Brain pericyte (primary cell): ENCODE measurements around the gene RAPGEF1.
"Not testable (repeated sequence)": the region's sequence is repeated elsewhere in the genome, so short reads cannot be mapped to it uniquely, and the experiment has no call there.

ENCODE experiments used
- DNase-seq: peaks from one replicate; pipeline ENCODE4 v3.0.0-alpha.2; 2012; ENCODE audit warnings: low read depth, low spot score

RAPGEF1 gene

GRCh38 chr9:131566158-131566557 is 173.7 kb downstream of the RAPGEF1 start:
- no peak for DNase-seq

DNA sequence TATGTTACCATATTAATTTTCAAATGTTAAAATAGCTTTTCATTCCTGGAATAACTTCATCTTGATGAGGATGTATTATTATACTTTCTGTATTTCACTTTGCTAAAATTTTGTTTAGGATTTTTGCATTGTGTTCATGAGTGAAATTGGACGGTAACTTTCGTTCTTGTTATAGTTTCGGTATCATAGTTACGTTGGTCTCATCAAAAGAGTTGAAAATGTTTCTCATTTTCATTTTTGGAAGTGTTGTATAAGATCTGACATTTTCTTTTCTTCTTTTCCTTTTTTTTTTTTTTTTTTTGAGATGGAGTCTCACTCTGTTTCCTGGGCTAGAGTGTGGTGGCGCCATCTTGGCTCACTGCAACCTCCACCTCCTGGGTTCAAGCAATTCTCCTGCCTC is 174.5 kb downstream of the RAPGEF1 start:
- no peak for DNase-seq

- DNase-seq = no peak
Measured at GRCh38 chr9:131562032-131562959, 177.6 kb downstream of the RAPGEF1 start.

DNA sequence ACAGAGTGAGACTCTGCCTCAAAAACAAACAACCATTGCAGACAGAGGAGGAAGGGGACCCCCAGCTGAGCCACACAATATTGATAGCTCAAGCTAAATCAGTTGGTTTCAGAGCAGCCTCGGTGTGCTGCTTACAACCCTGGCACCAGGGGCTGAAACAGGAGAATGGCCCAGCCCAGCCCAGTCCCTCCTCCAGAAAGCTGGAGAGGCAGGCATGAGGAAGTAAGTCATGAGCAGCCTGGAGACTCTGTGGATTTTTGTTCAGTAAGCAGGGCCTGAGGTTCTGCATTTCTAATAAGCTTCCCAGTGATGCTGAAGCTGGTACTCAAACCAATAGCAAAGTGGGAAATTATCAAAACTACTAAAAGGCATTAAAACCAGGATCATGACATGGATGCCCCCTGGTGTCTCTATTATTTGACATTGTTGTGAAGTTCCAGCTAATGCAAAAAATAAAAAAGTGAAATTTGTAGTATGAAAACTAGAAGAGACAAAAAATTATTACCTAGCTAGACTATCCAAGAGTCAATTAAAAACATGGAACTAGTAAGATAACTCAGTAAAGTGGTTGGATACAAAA is 180.4 kb downstream of the RAPGEF1 start:
- no peak for DNase-seq

- DNase-seq = no peak
Measured at GRCh38 chr9:131557855-131558548, 181.9 kb downstream of the RAPGEF1 start.

DNA sequence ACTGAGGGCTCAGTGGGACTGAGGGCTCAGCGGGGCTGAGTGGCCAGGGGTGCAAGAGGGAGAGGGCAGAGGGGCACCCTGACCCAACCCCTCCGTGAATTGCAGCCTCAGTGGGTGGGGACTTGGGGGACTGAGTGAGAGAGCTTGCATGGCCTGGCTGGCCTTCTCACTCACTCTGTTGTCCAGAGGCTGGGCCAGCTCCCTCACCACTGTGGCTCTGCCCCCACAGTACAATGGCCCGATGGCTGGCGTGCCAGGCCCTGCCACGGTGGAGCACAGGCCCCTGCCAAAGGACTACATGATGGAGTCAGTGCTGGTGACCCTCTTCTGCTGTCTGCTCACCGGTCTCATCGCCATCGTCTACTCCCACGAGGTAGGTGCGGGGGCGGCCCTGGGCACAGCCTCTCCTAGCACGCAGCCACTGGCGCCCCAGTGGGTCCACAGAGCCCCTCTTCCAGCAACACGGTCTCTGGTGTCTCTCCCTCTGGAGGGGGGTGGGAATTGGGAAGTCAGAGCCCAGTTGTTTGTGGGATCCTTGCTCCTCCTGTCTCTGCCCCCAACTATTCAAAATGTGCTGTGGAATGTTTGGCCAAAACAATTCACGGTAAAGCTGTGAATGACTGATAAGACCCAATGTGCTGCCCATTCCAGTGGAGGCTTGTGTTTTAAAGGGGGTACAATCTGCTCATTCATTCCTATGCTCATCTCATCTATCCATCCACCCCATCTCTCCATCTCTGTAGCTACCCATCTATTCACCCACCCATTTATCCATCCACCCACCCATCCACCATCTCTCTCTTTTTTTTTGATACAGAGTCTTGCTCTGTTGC is 183.8 kb downstream of the RAPGEF1 start:
- no peak for DNase-seq

GRCh38 chr9:131554843-131555351 is 185.0 kb downstream of the RAPGEF1 start:
- no peak for DNase-seq

DNA sequence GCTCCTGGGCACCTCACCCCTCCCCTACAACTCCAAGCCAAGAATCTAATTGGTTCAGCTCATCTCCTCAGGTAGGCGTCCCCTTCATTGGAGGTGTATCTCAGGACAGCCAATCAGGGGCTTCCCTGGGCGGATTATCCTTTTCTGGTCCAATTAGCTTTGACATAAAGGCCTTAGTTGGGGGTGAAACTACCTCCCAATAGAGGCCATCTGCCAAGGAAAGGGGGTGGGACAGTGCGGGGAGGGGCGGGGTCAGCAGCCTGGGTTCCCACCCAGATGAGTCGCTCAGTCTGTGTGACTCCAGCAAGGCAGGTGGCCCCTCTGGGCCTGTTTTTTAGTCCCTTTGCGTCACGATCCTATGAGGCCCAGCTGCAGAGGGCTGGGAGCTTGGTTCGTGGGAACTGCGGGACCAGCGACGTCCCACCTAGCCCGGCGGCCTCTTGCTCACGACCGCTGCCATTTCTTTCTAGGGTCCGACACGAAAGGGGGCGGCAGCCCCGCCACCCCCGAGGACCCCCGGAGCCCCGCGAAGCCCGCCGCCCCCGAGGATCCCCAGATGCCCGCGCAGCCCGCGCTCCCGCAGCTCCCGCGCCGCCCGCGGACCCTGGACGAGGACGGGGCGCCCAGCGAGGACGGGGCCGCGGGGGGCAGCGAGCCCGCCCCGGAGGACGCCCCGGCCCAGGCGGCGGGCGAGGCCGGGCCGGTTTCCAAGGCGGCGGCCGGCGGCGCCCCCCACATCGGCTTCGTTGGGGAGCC is 185.6 kb downstream of the RAPGEF1 start:
- no peak for DNase-seq

GRCh38 chr9:131552030-131552429 is 187.8 kb downstream of the RAPGEF1 start:
- no peak for DNase-seq

DNA sequence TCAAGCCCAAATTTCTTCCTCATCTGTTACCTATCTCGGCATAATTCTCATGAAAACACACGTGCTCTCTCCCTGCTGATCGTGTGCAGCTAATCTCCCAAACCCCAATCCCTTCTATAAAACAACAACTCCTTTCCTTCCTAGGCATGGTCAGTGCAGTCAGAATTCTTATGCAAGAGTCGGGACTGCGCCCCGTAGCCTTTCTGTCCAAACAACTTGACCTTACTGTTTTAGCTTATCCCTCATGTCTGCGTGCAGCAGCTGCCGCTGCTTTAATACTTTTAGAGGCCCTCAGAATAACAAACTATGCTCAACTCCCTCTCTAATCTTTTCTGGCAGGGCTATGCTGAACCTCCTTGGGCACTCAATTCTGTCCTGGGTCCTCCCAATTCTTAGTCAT is 189.4 kb downstream of the RAPGEF1 start:
- not testable (repeated sequence) for DNase-seq

GRCh38 chr9:131549186-131549585 is 190.7 kb downstream of the RAPGEF1 start:
- DNase-seq = not testable (repeated sequence)

DNA sequence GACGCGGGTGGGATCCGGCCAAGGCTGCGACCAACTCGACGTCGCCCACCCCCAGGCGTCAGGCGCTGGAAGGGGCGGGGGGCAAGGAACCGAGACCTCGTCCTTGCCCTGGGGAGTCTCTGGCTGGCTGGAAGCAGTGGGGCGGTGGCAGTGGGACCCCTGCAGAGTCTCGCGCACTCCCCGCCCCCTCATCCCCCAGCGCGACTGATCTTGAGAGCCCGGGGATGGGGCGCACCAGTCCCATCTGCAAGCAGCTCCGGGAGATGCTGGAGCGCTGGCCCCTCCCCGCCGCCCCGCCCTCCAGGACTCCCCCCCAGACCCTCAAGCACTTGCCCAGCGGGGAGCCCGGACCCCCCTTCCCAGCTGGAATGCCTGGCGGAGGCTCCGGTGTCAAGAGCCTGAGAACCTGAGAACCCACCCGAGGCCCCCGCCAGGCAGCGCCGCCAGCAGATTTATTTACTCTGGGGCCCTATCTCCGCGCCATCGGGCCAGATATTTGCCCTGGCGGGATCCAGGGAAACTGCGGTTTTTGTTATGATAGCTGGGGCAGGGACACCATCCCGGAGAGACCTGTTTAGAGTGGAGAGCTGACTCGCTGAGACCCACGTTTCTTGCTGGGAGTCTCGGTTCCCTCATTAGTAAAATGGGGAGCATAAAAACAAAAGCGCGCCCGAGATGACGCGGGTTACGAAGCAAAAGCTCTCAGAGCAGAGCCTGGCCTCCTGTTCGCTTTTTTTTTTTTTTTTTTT is 193.4 kb downstream of the RAPGEF1 start:
- DNase-seq = peak; percentile 24

- DNase-seq = no peak
Measured at GRCh38 chr9:131545786-131546335, 194.0 kb downstream of the RAPGEF1 start.

- DNase-seq = no peak
Measured at GRCh38 chr9:131545003-131545785, 194.7 kb downstream of the RAPGEF1 start, which contains the start of gene PRRT1B. Gene PRRT1B (plus strand): TSS chr9:131545523. CDS start chr9:131545616, 93 bp downstream.

GRCh38 chr9:131543141-131543540 is 196.7 kb downstream of the RAPGEF1 start:
- no peak for DNase-seq

GRCh38 chr9:131539223-131539923 is 200.5 kb downstream of the RAPGEF1 start:
- DNase-seq = no peak

- DNase-seq = no peak
Measured at GRCh38 chr9:131537946-131538345, 201.9 kb downstream of the RAPGEF1 start.

DNA sequence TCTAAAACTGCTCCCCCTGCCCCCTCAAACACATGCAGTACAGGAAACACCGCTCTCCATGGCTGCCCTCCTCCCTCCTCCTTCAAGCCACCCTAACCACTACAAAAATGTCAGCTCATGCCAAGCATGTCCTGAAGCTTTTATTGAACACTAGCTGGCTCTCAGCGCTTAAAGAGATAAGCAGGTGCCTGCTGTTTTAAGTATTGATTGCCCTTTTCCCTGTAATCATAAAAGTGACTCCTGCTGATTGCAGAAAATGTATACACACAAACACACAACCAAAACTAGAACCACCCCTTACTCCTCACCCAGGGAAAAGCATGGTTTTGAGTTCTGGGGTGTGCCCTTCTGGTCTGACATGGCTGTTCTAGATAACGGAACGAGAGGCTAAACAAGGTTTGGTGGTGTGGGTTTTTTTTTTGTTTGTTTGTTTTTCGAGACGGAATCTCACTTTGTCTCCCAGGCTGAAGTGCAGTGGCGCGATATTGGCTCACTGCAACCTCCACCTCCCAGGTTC is 205.1 kb downstream of the RAPGEF1 start:
- no peak for DNase-seq
